RWPE2 (cell line): ENCODE results near the gene ADAM12.

Experiments used
- ATAC-seq: fragments of 200-7000 bp; cut with Tn5 transposase; 3 replicates; pipeline ENCODE4 v1.9.1; 2021; ENCODE audit warnings: low read depth
- DNase-seq: peaks from one replicate; pipeline ENCODE4 v3.0.0-alpha.2; 2020; ENCODE audit warnings: low spot score
- H3K27ac ChIP-seq: fragments of 450-650 bp; 2 replicates; pipeline ENCODE4 v1.5.1; 2017; ENCODE audit warnings: mild to moderate bottlenecking; ENCODE audit not compliant: poor library complexity, severe bottlenecking
- H3K27me3 ChIP-seq: fragments of 250-450 bp; sonication (Bioruptor Pico); 2 replicates; pipeline ENCODE4 v1.5.1; 2021; ENCODE audit warnings: mild to moderate bottlenecking, moderate library complexity; ENCODE audit not compliant: insufficient read depth, poor library complexity, severe bottlenecking
- H3K36me3 ChIP-seq: fragments of 250-450 bp; sonication (Bioruptor Pico); 2 replicates; pipeline ENCODE4 v1.5.1; 2020; ENCODE audit warnings: low read depth, mild to moderate bottlenecking, moderate library complexity
- H3K4me1 ChIP-seq: fragments of 250-450 bp; sonication (Bioruptor Pico); 2 replicates; pipeline ENCODE4 v1.5.1; 2021; ENCODE audit warnings: mild to moderate bottlenecking, moderate library complexity; ENCODE audit not compliant: insufficient read depth, poor library complexity, severe bottlenecking
- H3K4me3 ChIP-seq: fragments of 250-450 bp; sonication (Bioruptor Pico); 2 replicates; pipeline ENCODE4 v1.5.1; 2021; ENCODE audit warnings: mild to moderate bottlenecking, moderate library complexity; ENCODE audit not compliant: severe bottlenecking
- H3K9me3 ChIP-seq: fragments of 250-450 bp; sonication (Bioruptor Pico); 2 replicates; pipeline ENCODE4 v1.5.1; 2021; ENCODE audit warnings: mild to moderate bottlenecking, moderate library complexity; ENCODE audit not compliant: severe bottlenecking
- TF ChIP-seq, protein P1 (sequence below): fragments of 450-650 bp; IDR thresholded peaks from one replicate; pipeline ENCODE4 v1.5.1; 2017; ENCODE audit warnings: mild to moderate bottlenecking, moderate library complexity; ENCODE audit not compliant: poor library complexity, severe bottlenecking

Gene ADAM12

DNA sequence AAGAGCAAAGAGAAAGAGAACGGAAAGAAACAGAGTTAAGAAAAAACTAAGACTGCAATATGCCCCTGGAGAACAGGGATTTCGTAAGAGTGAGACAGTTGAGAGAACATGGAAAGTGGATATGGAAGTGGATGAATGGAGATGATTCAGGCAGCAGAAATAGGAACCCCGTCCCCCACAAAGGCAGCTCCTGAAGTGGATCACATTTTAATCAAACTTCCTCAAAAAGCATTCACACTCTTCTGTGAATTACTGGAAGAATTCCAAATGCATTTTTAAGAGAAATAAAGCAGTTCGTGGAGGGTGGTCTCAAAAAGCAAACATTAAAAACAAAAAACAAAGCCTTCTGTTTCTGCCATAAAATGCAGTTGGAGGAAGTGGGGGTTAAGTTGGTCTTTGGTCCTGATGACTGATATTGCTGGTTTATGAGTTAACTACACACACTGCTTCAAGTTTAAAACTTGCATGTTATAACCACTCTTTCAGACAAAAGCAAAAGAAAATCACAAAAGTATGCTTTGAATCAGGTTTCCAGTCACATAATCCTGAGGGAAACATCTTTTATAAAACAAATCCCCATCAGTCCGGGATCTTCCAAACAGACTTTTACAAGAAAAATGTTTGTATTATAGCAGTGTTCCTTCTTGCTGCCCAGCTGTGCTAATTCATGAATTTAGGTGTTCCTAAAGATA, 277.6 kb downstream of the ADAM12 start:
- Histone ChIP-seq H3K27ac (no peak overlapping the region), H3K9me3 (no peaks in the 10 kb centered on the region), H3K36me3 (no peaks in the 10 kb centered on the region), H3K4me3 (no peak overlapping the region), H3K4me1 (no peaks in the 10 kb centered on the region), H3K27me3 (no peaks in the 10 kb centered on the region)
- DNase-seq (no peak), ATAC-seq (no peak)
- TF ChIP-seq, protein P1, sequence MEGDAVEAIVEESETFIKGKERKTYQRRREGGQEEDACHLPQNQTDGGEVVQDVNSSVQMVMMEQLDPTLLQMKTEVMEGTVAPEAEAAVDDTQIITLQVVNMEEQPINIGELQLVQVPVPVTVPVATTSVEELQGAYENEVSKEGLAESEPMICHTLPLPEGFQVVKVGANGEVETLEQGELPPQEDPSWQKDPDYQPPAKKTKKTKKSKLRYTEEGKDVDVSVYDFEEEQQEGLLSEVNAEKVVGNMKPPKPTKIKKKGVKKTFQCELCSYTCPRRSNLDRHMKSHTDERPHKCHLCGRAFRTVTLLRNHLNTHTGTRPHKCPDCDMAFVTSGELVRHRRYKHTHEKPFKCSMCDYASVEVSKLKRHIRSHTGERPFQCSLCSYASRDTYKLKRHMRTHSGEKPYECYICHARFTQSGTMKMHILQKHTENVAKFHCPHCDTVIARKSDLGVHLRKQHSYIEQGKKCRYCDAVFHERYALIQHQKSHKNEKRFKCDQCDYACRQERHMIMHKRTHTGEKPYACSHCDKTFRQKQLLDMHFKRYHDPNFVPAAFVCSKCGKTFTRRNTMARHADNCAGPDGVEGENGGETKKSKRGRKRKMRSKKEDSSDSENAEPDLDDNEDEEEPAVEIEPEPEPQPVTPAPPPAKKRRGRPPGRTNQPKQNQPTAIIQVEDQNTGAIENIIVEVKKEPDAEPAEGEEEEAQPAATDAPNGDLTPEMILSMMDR: no peak

DNA sequence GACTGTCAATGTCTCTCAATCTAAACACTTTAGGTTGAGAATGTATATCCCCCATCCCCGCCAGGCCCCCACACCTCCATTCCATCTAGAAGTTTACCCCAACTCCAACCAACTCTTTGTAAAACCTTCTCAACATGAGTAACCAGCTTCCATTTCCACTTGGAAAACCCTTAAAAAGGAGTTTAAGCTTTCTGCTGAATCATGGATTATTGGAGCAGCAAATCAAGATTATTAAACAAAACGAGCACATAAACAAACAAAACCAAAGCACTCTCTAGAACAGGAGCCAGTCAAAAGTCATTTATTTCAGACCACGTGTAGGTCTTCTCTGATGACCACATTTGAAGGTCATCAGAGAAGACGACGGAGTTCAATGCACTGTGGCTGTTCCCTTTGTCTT, 278.4 kb downstream of the ADAM12 start:
- Histone ChIP-seq H3K27me3 (no peaks in the 10 kb centered on the region), H3K4me3 (no peak overlapping the region), H3K9me3 (no peaks in the 10 kb centered on the region), H3K27ac (no peak overlapping the region), H3K4me1 (no peaks in the 10 kb centered on the region), H3K36me3 (no peaks in the 10 kb centered on the region)
- TF ChIP-seq, protein P1: no peak
- DNase-seq (no peak), ATAC-seq (no peak)

DNA sequence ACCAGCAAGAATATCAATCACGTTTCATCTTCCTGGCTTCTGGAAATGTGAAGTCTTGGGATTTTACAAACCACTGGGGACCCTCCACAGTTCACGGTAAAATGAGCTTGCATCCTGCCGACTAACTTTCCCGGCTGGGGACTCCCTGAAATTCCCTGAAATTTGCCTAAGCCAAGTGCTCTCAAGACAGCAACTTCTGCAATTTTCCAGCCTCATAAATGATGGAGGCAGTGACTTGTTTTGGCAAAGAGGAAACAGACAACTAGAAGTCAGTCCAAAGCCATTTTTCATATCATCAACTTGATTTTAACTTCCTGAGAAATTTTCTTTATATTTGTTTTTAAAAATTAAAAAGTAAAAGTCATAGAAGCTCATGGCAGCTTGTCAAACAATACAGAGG, 279.6 kb downstream of the ADAM12 start:
- Histone ChIP-seq H3K9me3 (no peaks in the 10 kb centered on the region), H3K27ac (no peak overlapping the region), H3K4me1 (no peaks in the 10 kb centered on the region), H3K4me3 (no peak overlapping the region), H3K27me3 (no peaks in the 10 kb centered on the region), H3K36me3 (no peaks in the 10 kb centered on the region)
- TF ChIP-seq, protein P1: no peak
- no peak for DNase-seq
- ATAC-seq: no peak

DNA sequence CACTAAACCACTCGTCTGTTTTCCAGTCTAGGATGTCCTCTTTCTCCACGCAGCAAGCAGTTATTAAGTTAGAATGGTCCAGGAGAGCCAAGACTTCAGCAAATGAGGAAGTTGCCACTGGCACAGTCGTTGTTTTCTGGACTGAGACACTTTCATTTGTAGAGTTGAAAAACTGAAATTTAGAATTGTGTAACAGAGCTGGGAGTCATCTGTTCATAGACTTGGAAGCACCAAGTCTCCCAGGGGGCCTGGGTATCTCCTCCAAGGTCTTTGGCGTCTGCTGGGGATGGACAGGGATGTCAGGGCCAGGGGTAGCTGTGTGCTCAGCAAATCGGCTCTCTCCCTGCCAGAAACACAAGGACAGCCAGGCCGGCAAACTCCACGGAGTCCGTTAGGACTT, 283.5 kb downstream of the ADAM12 start:
- Histone ChIP-seq H3K27me3 (no peaks in the 10 kb centered on the region), H3K9me3 (no peaks in the 10 kb centered on the region), H3K36me3 (no peaks in the 10 kb centered on the region), H3K27ac (no peak overlapping the region), H3K4me3 (no peak overlapping the region), H3K4me1 (no peaks in the 10 kb centered on the region)
- DNase-seq: no peak
- ATAC-seq: no peak
- TF ChIP-seq, protein P1: no peak

DNA sequence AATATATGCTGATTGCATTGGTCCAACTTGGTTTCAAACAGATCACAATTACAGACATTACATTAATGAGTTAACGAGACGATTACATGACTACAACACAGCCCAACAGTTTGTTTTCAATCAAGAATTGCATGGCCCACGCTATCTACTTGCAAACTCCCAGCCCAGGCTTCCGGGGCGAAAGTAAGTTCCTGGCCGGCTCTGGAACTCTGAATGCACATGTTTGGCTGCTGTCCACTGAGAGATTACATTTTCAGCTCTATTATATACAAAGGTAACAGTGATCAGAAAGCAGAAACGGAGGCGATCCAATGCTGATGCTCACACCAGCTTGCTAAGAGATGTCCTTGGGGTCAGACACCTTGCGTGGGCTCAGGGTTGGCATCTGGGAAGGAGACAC, 285.6 kb downstream of the ADAM12 start:
- H3K36me3 ChIP-seq: no peaks in the 10 kb centered on the region
- TF ChIP-seq, protein P1: no peak
- no peaks in the 10 kb centered on the region for H3K4me1 ChIP-seq
- no peaks in the 10 kb centered on the region for H3K9me3 ChIP-seq
- H3K4me3 ChIP-seq: no peak overlapping the region
- H3K27me3 ChIP-seq: no peaks in the 10 kb centered on the region
- ATAC-seq (no peak), DNase-seq (no peak)
- H3K27ac ChIP-seq: no peak overlapping the region
